ENCODE data around the gene LIMS2. TPM values are rescaled to one million over a fixed set of nuclear protein-coding genes. Genes with fewer than 3 reads are reported as not detected.

Gene LIMS2
- total and polyA plus RNA-seq, 2 of the 8 experiments (the other 6 are each of a cell fraction or from before 2014, with no cell fraction given), result 3.3 to 4.8 TPM

DNA sequence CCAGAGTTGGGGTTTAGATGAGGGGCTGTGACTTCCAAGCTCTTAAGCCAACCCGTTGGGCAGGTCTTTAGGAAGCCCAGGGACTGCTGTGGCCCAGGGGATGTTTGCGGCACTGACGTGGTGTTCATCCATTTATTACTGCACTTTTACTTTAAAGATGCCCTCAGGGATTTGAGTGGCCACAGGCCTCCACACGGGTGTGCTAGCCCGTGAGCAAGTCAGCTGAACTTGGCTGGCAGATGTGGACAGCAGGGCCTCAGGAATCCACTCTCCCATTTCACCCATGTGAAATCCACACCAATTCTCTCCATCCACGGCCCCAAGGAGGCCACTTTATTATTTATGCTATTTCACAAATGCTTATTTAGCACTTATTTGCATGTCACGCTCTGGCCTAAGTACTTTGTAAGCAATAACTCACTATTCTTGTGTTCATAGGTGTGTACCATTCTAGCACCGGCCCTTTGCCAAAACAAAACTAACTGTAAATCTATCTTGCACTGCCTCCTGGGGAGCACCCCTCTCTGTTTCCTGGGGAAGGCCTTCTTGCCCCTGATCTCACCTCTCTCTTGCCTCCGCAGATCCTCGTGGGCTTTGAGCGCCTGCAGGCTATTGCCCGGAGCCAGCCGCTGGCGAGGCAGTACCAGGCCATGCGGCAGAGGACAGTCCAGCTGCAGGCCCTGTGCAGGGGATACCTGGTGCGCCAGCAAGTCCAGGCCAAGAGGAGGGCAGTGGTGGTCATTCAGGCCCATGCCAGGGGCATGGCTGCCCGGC is 68.5 kb downstream of the LIMS2 start (continued):
- TF ChIP-seq, protein P1, sequence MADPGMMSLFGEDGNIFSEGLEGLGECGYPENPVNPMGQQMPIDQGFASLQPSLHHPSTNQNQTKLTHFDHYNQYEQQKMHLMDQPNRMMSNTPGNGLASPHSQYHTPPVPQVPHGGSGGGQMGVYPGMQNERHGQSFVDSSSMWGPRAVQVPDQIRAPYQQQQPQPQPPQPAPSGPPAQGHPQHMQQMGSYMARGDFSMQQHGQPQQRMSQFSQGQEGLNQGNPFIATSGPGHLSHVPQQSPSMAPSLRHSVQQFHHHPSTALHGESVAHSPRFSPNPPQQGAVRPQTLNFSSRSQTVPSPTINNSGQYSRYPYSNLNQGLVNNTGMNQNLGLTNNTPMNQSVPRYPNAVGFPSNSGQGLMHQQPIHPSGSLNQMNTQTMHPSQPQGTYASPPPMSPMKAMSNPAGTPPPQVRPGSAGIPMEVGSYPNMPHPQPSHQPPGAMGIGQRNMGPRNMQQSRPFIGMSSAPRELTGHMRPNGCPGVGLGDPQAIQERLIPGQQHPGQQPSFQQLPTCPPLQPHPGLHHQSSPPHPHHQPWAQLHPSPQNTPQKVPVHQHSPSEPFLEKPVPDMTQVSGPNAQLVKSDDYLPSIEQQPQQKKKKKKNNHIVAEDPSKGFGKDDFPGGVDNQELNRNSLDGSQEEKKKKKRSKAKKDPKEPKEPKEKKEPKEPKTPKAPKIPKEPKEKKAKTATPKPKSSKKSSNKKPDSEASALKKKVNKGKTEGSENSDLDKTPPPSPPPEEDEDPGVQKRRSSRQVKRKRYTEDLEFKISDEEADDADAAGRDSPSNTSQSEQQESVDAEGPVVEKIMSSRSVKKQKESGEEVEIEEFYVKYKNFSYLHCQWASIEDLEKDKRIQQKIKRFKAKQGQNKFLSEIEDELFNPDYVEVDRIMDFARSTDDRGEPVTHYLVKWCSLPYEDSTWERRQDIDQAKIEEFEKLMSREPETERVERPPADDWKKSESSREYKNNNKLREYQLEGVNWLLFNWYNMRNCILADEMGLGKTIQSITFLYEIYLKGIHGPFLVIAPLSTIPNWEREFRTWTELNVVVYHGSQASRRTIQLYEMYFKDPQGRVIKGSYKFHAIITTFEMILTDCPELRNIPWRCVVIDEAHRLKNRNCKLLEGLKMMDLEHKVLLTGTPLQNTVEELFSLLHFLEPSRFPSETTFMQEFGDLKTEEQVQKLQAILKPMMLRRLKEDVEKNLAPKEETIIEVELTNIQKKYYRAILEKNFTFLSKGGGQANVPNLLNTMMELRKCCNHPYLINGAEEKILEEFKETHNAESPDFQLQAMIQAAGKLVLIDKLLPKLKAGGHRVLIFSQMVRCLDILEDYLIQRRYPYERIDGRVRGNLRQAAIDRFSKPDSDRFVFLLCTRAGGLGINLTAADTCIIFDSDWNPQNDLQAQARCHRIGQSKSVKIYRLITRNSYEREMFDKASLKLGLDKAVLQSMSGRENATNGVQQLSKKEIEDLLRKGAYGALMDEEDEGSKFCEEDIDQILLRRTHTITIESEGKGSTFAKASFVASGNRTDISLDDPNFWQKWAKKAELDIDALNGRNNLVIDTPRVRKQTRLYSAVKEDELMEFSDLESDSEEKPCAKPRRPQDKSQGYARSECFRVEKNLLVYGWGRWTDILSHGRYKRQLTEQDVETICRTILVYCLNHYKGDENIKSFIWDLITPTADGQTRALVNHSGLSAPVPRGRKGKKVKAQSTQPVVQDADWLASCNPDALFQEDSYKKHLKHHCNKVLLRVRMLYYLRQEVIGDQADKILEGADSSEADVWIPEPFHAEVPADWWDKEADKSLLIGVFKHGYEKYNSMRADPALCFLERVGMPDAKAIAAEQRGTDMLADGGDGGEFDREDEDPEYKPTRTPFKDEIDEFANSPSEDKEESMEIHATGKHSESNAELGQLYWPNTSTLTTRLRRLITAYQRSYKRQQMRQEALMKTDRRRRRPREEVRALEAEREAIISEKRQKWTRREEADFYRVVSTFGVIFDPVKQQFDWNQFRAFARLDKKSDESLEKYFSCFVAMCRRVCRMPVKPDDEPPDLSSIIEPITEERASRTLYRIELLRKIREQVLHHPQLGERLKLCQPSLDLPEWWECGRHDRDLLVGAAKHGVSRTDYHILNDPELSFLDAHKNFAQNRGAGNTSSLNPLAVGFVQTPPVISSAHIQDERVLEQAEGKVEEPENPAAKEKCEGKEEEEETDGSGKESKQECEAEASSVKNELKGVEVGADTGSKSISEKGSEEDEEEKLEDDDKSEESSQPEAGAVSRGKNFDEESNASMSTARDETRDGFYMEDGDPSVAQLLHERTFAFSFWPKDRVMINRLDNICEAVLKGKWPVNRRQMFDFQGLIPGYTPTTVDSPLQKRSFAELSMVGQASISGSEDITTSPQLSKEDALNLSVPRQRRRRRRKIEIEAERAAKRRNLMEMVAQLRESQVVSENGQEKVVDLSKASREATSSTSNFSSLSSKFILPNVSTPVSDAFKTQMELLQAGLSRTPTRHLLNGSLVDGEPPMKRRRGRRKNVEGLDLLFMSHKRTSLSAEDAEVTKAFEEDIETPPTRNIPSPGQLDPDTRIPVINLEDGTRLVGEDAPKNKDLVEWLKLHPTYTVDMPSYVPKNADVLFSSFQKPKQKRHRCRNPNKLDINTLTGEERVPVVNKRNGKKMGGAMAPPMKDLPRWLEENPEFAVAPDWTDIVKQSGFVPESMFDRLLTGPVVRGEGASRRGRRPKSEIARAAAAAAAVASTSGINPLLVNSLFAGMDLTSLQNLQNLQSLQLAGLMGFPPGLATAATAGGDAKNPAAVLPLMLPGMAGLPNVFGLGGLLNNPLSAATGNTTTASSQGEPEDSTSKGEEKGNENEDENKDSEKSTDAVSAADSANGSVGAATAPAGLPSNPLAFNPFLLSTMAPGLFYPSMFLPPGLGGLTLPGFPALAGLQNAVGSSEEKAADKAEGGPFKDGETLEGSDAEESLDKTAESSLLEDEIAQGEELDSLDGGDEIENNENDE (IDR thresholded peaks at IDR 0.05; ENCODE audit: insufficient replicate concordance, low read length), result no peak
- no peak for TF ChIP-seq NRF1 (IDR thresholded peaks at IDR 0.05; ENCODE audit: low read depth, low read length)
- TF ChIP-seq CEBPB (IDR thresholded peaks at IDR 0.05; ENCODE audit: low read depth, low read length), result no peak
- TF ChIP-seq TAF7 (optimal IDR thresholded peaks at IDR 0.05; ENCODE audit: borderline replicate concordance, low read depth, low read length), result no peak
- TF ChIP-seq SP2 (IDR thresholded peaks at IDR 0.05; ENCODE audit: low read length), result no peak
- TF ChIP-seq SAP30 (IDR thresholded peaks at IDR 0.05; ENCODE audit: insufficient read depth, insufficient replicate concordance, low read length), result no peak
- TF ChIP-seq HDAC2 (IDR thresholded peaks at IDR 0.05; ENCODE audit: borderline replicate concordance in 1 of 2, low read depth in 2 of 2, low read length in 2 of 2), result no peak
- no peak for TF ChIP-seq BCL11A (IDR thresholded peaks at IDR 0.05; ENCODE audit: low read depth in 2 of 2, low read length in 2 of 2)
- no peak for TF ChIP-seq FOSL1 (IDR thresholded peaks at IDR 0.05; ENCODE audit: insufficient read depth, low read depth, low read length)
